ENCODE measurements around the gene KLC3.

Gene KLC3

DNA sequence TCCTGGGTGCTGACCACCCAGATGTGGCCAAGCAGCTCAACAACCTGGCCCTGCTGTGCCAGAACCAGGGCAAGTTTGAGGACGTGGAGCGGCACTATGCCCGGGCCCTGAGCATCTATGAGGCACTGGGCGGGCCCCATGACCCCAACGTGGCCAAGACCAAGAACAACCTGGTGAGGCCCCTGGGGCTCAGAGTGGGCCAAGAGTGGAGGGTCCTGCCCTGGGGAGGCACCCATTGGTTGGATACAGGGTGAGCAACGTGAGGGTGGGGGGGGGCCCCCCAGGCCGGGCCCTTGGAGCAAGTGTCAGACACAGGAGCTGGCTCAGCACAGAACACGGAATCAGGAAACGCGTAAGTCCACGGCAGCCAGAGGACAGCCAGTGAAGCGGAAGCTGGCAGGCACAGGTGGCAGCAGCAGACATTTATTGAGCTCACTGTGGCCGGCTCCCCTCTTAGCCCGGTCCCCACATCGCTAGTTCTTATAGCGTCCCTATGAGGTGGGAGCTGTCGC lies 8.9 kb downstream of the KLC3 start:
- no peak for DNase-seq

DNA sequence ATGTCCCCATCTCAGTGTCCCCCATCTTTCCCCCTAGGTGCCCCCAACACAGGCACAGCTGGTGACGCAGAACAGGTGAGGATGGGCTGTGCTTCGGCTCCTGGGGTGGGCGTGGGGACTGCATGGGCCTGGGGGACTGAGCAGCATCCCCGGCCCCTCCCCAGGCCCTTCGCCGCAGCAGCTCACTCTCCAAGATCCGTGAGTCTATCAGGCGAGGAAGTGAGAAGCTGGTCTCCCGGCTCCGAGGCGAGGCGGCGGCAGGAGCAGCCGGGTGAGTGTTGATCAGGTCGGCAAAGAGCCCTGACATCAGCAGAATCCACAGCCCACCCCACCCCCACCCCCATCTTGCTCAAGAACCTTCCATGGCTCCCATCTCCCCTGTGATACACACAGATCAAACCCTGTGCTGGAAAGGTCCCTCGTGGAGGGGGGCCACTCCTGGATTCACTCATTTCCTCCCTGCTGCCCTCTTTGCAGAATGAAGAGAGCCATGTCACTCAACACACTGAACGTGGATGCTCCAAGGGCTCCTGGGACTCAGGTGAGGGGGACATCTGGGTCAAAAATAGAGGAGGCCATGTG lies 10.0 kb downstream of the KLC3 start:
- DNase-seq, result no peak

DNA sequence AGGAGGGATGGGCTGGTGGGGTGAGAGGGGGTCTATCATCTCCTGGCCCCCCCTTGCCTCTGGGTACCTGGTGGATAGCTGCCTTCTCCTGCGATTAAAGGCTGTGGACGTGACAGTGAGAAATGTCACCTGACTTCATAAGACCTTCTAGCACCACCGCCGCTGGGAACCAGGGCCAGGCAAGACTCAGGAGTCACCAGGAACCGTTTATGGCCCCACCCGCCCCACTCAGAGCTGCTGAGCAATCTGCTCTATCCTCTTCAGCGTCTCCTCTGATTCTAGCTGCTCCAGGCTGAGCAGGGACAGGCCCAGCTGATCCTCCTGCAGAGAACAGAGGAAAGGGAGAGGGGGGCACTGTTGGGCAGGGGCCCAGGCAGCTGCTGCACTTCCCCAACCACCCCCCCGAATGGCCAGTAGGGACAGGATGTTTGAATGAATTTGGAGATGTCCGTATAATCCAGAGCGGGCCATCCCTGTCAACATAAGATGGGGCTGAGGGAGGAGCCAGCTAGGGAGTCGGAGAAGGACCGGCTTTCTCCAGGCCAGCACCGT lies 10.9 kb downstream of the KLC3 start:
- no peak for DNase-seq

DNA sequence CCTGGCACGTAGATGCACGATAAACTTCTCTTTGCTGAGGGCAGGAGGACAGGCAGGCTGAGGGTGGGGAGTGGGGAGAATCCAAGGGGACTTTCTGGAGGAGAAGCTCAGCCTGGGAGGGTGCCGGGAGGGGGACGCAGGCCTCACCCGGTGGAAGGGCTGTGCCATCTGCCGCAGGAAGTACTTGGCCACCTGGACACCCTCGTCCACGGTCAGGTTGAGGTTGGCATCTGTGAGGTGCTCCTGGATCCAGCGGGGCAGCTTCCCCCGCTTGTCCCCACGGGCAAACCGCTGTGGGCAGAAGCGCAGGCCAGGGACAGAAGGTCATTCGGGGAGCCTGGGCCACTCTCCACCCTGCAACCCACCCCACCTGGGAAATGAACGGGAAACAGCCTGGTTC lies 11.5 kb downstream of the KLC3 start:
- DNase-seq, result no peak

GRCh38 chr19:45352471-45352870 lies 11.9 kb downstream of the KLC3 start:
- no peak for DNase-seq

DNA sequence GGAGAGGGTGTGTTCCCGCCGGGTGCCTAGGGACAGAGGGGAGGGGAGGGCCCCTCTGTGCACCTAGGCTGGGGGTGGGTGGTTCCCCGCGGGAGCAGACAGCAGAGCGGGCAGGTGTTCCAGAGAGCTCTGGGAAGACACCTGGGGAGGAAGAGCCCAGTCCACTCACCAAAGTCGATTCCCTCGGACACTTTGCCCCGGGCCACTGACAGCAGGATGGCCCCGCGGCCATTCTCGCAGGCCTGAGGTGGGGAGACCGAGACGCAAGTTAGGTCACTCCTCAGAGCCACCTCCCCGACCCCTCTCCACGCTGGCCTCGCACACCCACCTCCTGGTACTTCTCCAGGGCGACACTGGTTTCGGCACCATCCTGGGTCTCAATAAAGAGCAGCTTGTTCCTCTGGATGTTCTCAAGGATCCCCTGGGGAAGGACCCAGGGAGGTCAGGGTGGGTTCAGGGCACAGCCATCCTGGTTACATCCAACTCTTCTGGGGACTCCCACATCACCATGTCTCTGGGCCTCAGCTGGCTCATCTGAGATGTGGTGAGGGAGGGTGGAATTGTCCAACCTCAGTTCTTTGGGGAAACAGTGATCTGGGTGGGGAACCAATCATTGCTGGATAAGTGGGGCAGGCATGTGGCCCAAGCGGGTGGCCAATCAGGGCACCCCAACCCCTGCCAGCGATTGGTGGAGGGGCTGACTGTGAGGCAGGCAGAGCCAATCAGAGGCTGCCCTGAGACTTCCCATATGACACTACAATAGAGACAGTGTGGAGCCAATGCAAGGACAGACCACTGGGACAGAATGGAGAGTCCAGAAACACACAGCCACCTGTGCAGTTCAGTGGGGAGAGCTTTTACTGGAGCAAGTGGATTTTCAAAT lies 12.6 kb downstream of the KLC3 start:
- DNase-seq, result no peak

- DNase-seq, result no peak
These were observed 13.8 kb downstream of the KLC3 start for GRCh38 chr19:45354241-45354842.

GRCh38 chr19:45355402-45355801 lies 14.9 kb downstream of the KLC3 start:
- DNase-seq, result no peak

- DNase-seq, result no peak
These were observed 15.4 kb downstream of the KLC3 start for GRCh38 chr19:45355910-45356309.

- DNase-seq, result no peak
These were observed 16.4 kb downstream of the KLC3 start for GRCh38 chr19:45356760-45357444.

GRCh38 chr19:45357445-45357783 lies 16.9 kb downstream of the KLC3 start:
- no peak for DNase-seq

DNA sequence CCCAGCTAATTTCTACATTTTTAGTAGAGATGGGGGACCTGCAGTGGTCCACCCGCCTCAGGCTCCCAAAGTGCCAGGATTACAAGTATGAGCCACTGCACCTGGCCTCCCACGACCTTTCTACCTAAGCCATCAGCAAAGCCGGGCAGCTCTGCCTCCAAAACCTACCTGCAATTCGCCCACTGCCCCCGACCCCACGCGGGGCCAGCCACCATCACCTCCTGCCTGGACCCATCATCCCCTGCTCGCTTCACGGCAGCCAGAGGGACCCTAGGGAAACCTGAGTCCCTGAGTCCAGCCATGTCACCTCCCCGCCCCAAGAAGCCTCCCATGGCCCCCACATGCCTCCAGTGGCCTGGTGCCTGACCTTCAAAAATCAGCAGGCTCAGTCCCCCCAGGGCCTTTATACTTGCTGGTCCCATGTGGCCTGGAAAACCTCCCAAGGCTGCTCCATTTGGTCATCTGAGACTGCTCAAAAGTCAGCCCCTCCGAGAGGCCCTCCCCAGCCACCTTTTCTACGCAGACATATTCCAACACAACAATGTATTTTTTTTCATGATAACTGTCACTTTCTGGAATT lies 17.8 kb downstream of the KLC3 start:
- DNase-seq, result no peak

DNA sequence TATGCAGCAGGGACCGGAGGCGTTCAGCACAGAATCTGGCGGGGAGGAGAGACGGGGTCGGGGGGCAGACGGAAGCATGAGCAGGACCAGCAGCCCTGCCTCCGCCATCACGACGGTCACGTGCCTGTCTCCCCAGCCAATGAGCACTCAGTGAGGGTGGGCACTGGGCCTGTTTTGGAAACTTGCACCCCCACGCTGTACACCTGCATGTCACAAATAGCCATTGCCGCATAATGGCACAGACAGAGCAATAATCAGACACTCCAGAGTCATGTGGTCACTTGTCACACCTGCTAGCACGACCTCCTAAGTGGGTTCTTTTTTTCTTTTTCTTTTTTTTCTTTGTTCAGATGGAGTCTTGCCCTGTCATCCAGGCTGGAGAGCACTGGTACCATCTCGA lies 21.1 kb downstream of the KLC3 start:
- no peak for DNase-seq

DNA sequence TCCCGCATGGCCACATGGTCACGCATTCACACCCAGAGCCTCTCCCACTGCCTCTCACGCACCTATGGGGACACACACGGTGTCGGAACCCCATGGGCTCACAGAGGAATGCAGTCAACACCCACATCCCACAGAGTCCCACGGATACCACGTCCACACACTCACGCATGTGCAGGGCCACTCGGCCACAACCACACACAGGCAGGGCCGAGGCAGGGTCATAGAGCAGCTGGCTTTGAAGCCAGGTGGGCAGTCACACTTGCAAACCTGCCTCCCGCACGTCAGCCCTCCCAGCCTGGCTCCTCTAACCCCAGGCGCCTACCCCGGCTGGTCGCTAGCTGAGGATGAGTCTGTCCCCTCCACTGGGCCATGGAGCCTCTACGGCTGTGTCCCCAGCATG lies 21.7 kb downstream of the KLC3 start:
- DNase-seq, result no peak

- no peak for DNase-seq
These were observed 23.4 kb downstream of the KLC3 start for GRCh38 chr19:45363861-45364459.

DNA sequence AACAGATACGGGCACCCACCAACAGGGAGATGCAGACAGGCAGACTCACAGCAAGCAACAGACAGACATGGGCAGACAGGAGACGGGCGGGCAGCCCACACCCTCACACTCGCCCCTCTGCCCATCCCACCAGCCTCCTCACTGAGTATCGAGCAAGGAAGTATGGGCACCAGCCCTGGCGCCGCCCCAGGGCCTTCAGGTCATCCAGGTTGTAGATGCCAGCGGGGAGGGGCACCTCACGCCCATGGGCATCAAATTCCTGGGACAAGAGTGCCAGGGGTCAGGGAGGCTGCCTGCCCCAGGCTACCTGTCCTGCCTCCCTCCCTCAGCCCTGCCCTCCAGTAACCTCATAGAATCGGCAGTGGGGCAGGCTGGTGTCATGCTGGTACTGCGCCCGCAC lies 24.1 kb downstream of the KLC3 start:
- no peak for DNase-seq

DNA sequence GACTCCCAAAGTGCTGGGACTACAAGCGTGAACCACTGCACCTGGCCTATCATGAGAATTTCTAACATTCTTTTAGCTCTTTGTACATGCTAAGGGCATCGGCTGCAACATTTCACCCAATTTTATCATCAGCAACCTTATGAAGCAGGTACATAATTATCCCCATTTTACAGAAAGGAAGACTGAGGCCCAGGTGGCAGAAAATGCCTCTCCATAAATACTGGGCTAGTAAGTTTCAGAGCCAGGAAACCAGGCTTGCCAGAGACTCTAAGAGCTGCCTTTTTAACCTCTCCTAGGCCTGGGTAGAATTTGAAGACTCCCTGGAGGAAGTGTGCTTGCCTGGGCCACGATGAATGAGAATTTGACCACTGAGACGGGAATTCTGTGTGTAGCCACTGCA lies 27.6 kb downstream of the KLC3 start:
- no peak for DNase-seq

DNA sequence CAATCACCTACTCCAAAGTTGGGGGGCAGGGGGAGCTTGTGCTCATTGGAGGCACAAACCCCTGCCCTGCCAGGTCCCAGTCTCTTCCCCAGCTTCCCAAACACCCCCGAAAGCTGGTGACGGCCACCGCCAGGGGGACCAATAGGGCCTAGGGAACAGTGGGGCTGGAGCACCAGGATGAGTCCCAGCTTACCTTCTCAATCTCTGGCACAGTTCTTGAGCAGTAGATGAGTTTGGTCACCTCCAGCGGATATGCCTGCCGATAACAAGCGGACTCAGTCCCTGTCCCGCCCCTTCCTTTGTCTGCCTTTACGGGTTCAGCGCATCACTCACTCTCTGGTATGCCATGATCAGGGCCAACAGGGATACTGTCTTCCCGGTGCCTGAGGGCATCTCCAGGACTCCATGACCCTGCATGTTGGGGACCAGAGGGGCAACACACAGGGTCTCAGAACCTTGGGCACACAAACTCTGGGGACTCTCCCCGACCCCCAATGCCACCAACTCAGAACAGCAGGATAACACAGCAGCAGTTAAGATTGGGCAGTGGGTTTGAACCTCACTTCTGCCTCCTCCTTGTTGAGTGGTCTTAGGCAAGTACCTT lies 28.3 kb downstream of the KLC3 start:
- DNase-seq, result no peak

GRCh38 chr19:45370410-45371204 lies 30.1 kb downstream of the KLC3 start, which contains the start of gene ERCC2:
Gene ERCC2 (minus strand): TSS chr19:45370573. CDS start chr19:45370540, 33 bp downstream.
- peak; percentile 98 for DNase-seq

DNA sequence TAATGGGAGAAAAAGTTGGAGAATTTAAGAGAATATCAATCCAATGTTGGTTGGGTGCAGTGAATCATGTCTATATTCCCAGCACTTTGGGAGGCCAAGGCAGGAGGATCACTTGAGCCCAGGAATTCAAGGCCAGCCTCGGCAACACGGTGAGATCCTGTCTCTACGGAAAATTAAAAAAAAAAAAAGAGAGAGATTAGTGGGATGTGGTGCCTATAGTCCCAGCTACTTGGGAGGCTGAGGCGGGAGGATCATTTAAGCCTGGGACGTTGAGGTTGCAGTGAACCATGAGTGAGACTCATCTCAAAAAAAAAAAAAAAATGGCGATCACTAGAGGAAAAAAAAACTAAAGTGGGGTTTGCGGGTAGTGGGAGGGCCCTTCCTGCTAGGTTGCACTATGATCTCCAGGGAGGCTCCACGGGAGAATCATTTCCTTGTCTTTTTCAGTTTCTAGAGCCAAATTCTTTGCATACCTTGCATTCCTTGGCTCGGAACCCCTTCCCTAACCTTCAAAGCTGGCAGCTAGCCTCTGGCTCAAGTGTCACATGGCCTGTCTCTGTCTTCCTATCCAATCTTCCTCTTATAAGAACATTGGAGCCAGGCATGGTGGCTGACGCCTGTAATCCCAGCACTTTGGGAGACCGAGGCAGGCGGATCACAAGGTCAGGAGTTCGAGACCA lies 35.6 kb downstream of the KLC3 start:
- DNase-seq, result peak; percentile 54
